H1 (cell line): ENCODE results near the gene JMJD8. TPM values are rescaled to one million over a fixed set of nuclear protein-coding genes. Genes with fewer than 3 reads are reported as not detected.
A peak's percentile ranks its signal among the peaks of the same experiment; 100 is the strongest.

Experiments used
- CTCF ChIA-PET: fragments of 300-600 bp; sonication (Branson Sonifier 250); formaldehyde crosslinking; loops from one replicate; lab custom pipeline; 2021; ENCODE audit not compliant: partially characterized antibody; lab: Charles Lee
- POLR2A ChIA-PET: fragments of 300-600 bp; sonication (Branson Sonifier 250); formaldehyde crosslinking; loops from one replicate; lab custom pipeline; 2021; ENCODE audit warnings: inconsistent platforms; ENCODE audit not compliant: partially characterized antibody; lab: Charles Lee
- DNase-seq, 2 experiments: peaks; one replicate each; pipeline versions ENCODE4 v3.0.0 to v3.0.0-alpha.2; 2010 to 2022; ENCODE audit warnings: low spot score in 2 of 2, low read depth in 1 of 2, mixed read lengths in 1 of 2
- FAIRE-seq: peaks from 2 replicates; lab custom pipeline; 2011; peaks lifted over from hg19 to GRCh38; lab: Jason Lieb, UNC
- H2AFZ ChIP-seq: 2 replicates; pipeline ENCODE4 v1.8.1; 2012; ENCODE audit warnings: low read length, inconsistent platforms
- H2AK5ac ChIP-seq: 2 replicates; pipeline ENCODE4 v1.6.1; 2013; ENCODE audit warnings: low read depth, low read length
- H2BK120ac ChIP-seq: replicated peaks from 2 replicates; pipeline ENCODE3; 2013; ENCODE audit warnings: low read depth, low read length, inconsistent platforms
- H2BK12ac ChIP-seq: 2 replicates; pipeline ENCODE4 v1.6.1; 2013; ENCODE audit warnings: low read depth, low read length
- H2BK15ac ChIP-seq: 2 replicates; pipeline ENCODE4 v1.6.1; 2013; ENCODE audit warnings: low read length
- H2BK20ac ChIP-seq: 2 replicates; pipeline ENCODE4 v1.6.1; 2013; ENCODE audit warnings: low read length
- H2BK5ac ChIP-seq: 2 replicates; pipeline ENCODE4 v1.6.1; 2013; ENCODE audit warnings: low read depth, low read length
- H3K14ac ChIP-seq: 2 replicates; pipeline ENCODE4 v1.6.1; 2013; ENCODE audit warnings: inconsistent platforms; ENCODE audit not compliant: insufficient read length
- H3K18ac ChIP-seq: 2 replicates; pipeline ENCODE4 v1.6.1; 2013; ENCODE audit warnings: low read length; ENCODE audit errors: extremely low read depth
- H3K23ac ChIP-seq: 2 replicates; pipeline ENCODE4 v1.6.1; 2013; ENCODE audit warnings: inconsistent platforms; ENCODE audit not compliant: insufficient read length
- H3K23me2 ChIP-seq: 2 replicates; pipeline ENCODE4 v1.6.1; 2013; ENCODE audit warnings: low read depth, low read length
- H3K27ac ChIP-seq: 2 replicates; pipeline ENCODE4 v1.6.1; 2011; ENCODE audit warnings: low read depth, low read length, inconsistent platforms
- H3K27me3 ChIP-seq, 4 experiments: replicated peaks in 1 of 4; 1 replicate in 1 of 4; 2 replicates in 3 of 4; pipeline versions ENCODE4 v1.6.1 to v1.8.1; 2011 to 2013; ENCODE audit warnings: low read length in 3 of 4, mild to moderate bottlenecking in 3 of 4, inconsistent platforms in 2 of 4, mixed read lengths in 2 of 4, moderate library complexity in 1 of 4; ENCODE audit not compliant: control insufficient read depth in 3 of 4, insufficient read depth in 3 of 4; ENCODE audit errors: extremely low read depth in 1 of 4
- H3K36me3 ChIP-seq, 4 experiments: 2 replicates each; pipeline versions ENCODE4 v1.6.1 to v1.8.1; 2011 to 2013; ENCODE audit warnings: mild to moderate bottlenecking in 4 of 4, low read length in 3 of 4, moderate library complexity in 2 of 4, control low read depth in 1 of 4, inconsistent platforms in 1 of 4; ENCODE audit not compliant: insufficient read depth in 4 of 4, control insufficient read depth in 2 of 4
- H3K4ac ChIP-seq: replicated peaks from 2 replicates; pipeline ENCODE3; 2013; ENCODE audit warnings: low read length, low read depth, mixed read lengths, inconsistent platforms; ENCODE audit not compliant: insufficient read length
- H3K4me1 ChIP-seq, 4 experiments: replicated peaks in 1 of 4; 1 replicate in 1 of 4; 2 replicates in 3 of 4; pipeline versions ENCODE4 v1.6.1 to v1.8.1; 2011 to 2013; ENCODE audit warnings: low read length in 3 of 4, inconsistent platforms in 2 of 4, mixed read lengths in 1 of 4; ENCODE audit not compliant: insufficient read depth in 4 of 4, control insufficient read depth in 3 of 4
- H3K4me2 ChIP-seq, 2 experiments: 2 replicates each; pipeline versions ENCODE4 v1.6.1 to v1.8.1; 2011 to 2013; ENCODE audit warnings: low read depth in 2 of 2, low read length in 2 of 2, control low read depth in 1 of 2, inconsistent platforms in 1 of 2, mild to moderate bottlenecking in 1 of 2; ENCODE audit not compliant: insufficient read depth in 1 of 2
- H3K4me3 ChIP-seq, 4 experiments: fragments of 200-600, 300-600 bp in 1 of 4; sonication (generic), shearing (Covaris generic), sonication (Bioruptor Twin) in 1 of 4; 2 replicates each; pipeline versions ENCODE4 v1.5.1 to v1.8.1; 2011 to 2016; ENCODE audit warnings: low read length in 4 of 4, low read depth in 3 of 4, control low read depth in 2 of 4, inconsistent platforms in 2 of 4, mild to moderate bottlenecking in 2 of 4, mixed read lengths in 1 of 4, moderate library complexity in 1 of 4; ENCODE audit not compliant: insufficient read depth in 2 of 4; ENCODE audit errors: extremely low read depth in 1 of 4
- H3K56ac ChIP-seq: replicated peaks from 2 replicates; pipeline ENCODE3; 2013; ENCODE audit warnings: low read depth, mild to moderate bottlenecking, mixed read lengths, low read length, inconsistent platforms; ENCODE audit not compliant: insufficient read length
- H3K79me1 ChIP-seq: 2 replicates; pipeline ENCODE4 v1.6.1; 2013; ENCODE audit warnings: low read depth, low read length, control low read depth
- H3K79me2 ChIP-seq, 2 experiments: 2 replicates each; pipeline versions ENCODE4 v1.6.1 to v1.8.1; 2012 to 2013; ENCODE audit warnings: low read length in 2 of 2, mild to moderate bottlenecking in 2 of 2, inconsistent platforms in 1 of 2; ENCODE audit not compliant: insufficient read depth in 2 of 2, control insufficient read depth in 1 of 2
- H3K9ac ChIP-seq, 4 experiments: replicated peaks in 1 of 4; 1 replicate in 1 of 4; 2 replicates in 3 of 4; pipeline versions ENCODE4 v1.6.1 to v1.8.1; 2011 to 2013; ENCODE audit warnings: low read depth in 3 of 4, low read length in 3 of 4, control low read depth in 2 of 4, mild to moderate bottlenecking in 2 of 4, moderate library complexity in 2 of 4, inconsistent platforms in 1 of 4; ENCODE audit errors: extremely low read depth in 1 of 4
- H3K9me3 ChIP-seq, 2 experiments: 2 replicates each; pipeline versions ENCODE4 v1.6.1 to v1.8.1; 2012 to 2013; ENCODE audit warnings: mild to moderate bottlenecking in 2 of 2, moderate library complexity in 2 of 2, control low read depth in 1 of 2, inconsistent platforms in 1 of 2, low read depth in 1 of 2, low read length in 1 of 2, mixed read lengths in 1 of 2; ENCODE audit not compliant: insufficient read depth in 2 of 2
- H4K20me1 ChIP-seq, 2 experiments: replicated peaks in 1 of 2; 2 replicates each; pipeline versions ENCODE3 to v1.8.1; 2011 to 2013; ENCODE audit warnings: inconsistent platforms in 2 of 2, low read length in 2 of 2, mild to moderate bottlenecking in 1 of 2; ENCODE audit not compliant: insufficient read depth in 2 of 2, control insufficient read depth in 1 of 2
- H4K5ac ChIP-seq: 2 replicates; pipeline ENCODE4 v1.6.1; 2013; ENCODE audit warnings: low read length, low read depth, mixed read lengths, inconsistent platforms; ENCODE audit not compliant: insufficient read length
- H4K8ac ChIP-seq: 2 replicates; pipeline ENCODE4 v1.8.0; 2013; ENCODE audit warnings: mild to moderate bottlenecking, moderate library complexity, low read length, inconsistent platforms; ENCODE audit not compliant: insufficient read depth; ENCODE audit errors: extremely low read depth
- H4K91ac ChIP-seq: replicated peaks from 2 replicates; pipeline ENCODE3; 2013; ENCODE audit warnings: low read length, mixed read lengths, inconsistent platforms; ENCODE audit not compliant: insufficient read length
- BACH1 ChIP-seq: IDR thresholded peaks from 2 replicates; pipeline ENCODE4 v1.6.1; 2012; ENCODE audit warnings: low read length, improper control_type of control experiment
- BCL11A ChIP-seq, 2 experiments: IDR thresholded peaks; one replicate each; pipeline ENCODE4 v1.6.1; 2011; ENCODE audit warnings: low read depth in 2 of 2, low read length in 2 of 2, mild to moderate bottlenecking in 2 of 2
- FOSL1 ChIP-seq: IDR thresholded peaks from 2 replicates; pipeline ENCODE4 v1.6.1; 2011; ENCODE audit warnings: mild to moderate bottlenecking, low read depth, low read length, moderate library complexity; ENCODE audit not compliant: insufficient read depth
- HDAC2 ChIP-seq, 2 experiments: fragments of 300-600 bp in 1 of 2; sonication (generic) in 1 of 2; IDR thresholded peaks; 2 replicates each; pipeline ENCODE4 v1.6.1; 2011 to 2012; ENCODE audit warnings: low read depth in 2 of 2, low read length in 2 of 2, mild to moderate bottlenecking in 2 of 2, moderate library complexity in 2 of 2, borderline replicate concordance in 1 of 2, inconsistent platforms in 1 of 2
- RBBP5 ChIP-seq: IDR thresholded peaks from 2 replicates; pipeline ENCODE4 v1.7.1; 2012; ENCODE audit warnings: low read depth, mild to moderate bottlenecking, inconsistent platforms, low read length, moderate library complexity, borderline replicate concordance
- RNF2 ChIP-seq: fragments of 200-900, 300-1000 bp; sonication (generic); IDR thresholded peaks from 2 replicates; pipeline ENCODE4 v1.7.1; 2016; ENCODE audit warnings: borderline replicate concordance, low read depth, mild to moderate bottlenecking, antibody characterized with exemption, low read length; ENCODE audit not compliant: poor library complexity, severe bottlenecking; ENCODE audit errors: missing control alignments
- SAP30 ChIP-seq: fragments of 300-600 bp; sonication (generic); IDR thresholded peaks from 2 replicates; pipeline ENCODE4 v1.7.1; 2012; ENCODE audit warnings: low read length, moderate library complexity, mild to moderate bottlenecking, inconsistent platforms; ENCODE audit not compliant: insufficient read depth, insufficient replicate concordance
- YY1 ChIP-seq: IDR thresholded peaks from 2 replicates; pipeline ENCODE4 v1.6.1; 2011; ENCODE audit warnings: low read depth, mild to moderate bottlenecking, low read length
- WGBS, 2 experiments: shearing (Covaris generic) in 1 of 2; methylation state at CpG; one replicate each; pipeline versions ENCODE4 v1.1.6 to v1.1.7; 2013 to 2015; ENCODE audit warnings: low lambda C conversion rate in 2 of 2, mixed read lengths in 2 of 2, inconsistent platforms in 1 of 2, low coverage in 1 of 2, missing lambda C conversion rate in 1 of 2; ENCODE audit not compliant: insufficient replicate concordance in 2 of 2, insufficient coverage in 1 of 2, insufficient read length in 1 of 2; ENCODE audit errors: extremely low coverage in 1 of 2, missing lambda C conversion rate in 1 of 2; 5-methylcytosine and 5-hydroxymethylcytosine counted together
- polyA plus RNA-seq, 7 experiments: library from polyadenylated mRNA; depleted of rRNA in 3 of 7; stranded (reverse) in 5 of 7; unstranded in 2 of 7; fragments of >200 nt in 5 of 7; fragments of 200-250 nt in 2 of 7; gene quantifications; 1 replicate in 5 of 7; 2 replicates in 1 of 7; 4 replicates in 1 of 7; pipeline versions ENCODE4 v1.2.1 to v1.2.3, GENCODE V29; 2011 to 2013; ENCODE audit warnings: missing spikeins in 2 of 7, mixed read lengths in 2 of 7
- total RNA-seq: library from RNA; stranded (reverse); fragmentation: NEBNext Ultra II Directional; extraction: Animal tissue kit (Norgen Biotek cat#: 25700); gene quantifications from 2 replicates; pipeline ENCODE4 v1.2.1, GENCODE V29; 2021

Gene JMJD8
- total and polyA plus RNA-seq, 2 of the 8 experiments (the other 6 are each of a cell fraction or from before 2014, with no cell fraction given), result 46.4 to 87.4 TPM

DNA sequence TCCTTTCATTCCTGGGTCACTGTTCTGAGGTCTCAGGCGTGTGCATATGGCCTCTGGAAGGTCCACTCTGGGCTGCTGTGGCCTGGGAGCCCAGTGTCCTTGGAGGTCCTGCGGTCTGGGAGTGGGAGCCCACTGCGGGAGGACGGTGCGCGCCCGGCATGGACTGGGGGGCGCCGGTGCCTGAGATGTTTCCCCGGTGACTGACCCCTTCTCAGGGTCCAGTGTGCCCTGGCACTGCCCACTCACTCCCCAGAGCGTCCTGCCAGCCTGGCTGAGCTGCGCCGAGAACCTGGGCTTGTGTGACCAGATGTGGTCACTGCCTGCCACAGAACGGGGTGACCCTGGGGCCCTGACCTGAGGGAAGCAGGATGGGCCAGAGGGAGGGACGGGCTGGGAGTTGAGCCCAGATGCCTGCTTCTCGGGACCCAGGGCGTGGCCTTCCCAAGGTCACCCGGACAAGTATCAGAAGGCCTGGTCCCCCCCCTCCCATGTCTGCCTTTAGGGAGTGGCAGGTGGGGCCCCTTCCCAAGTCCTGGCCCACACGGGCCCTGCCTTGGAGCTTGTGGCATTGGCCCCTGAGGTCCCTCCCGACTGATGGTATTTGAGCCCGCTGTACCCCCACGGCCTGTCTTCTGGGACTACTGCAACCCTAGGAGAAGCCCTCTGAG, 9.8 kb downstream of the JMJD8 start:
- no peak for FAIRE-seq
- peaks cover 14 to 44% (median 32%) of the 10 kb centered on the region in 4 experiments for H3K36me3 ChIP-seq
- peaks cover 5 to 27% of the 10 kb centered on the region in 2 experiments for H4K20me1 ChIP-seq
- peak in 1 of 2 experiments; percentile 55 for DNase-seq
- no peak overlapping the region for H2AFZ ChIP-seq
- H3K23me2 ChIP-seq, result peaks cover 7% of the 10 kb centered on the region
- peaks cover 3% of the 10 kb centered on the region for H3K79me1 ChIP-seq
- CTCF ChIA-PET, result interaction anchor here (0.9 to 12.0 kb wide), 7 partner anchors 14 to 111 kb away, joined by 3 to 75 read pairs (median 3); partner anchors contain the start of gene WDR24
- peak overlapping the region; percentile 56; the same call in 1 of the 2 replicates for H2BK5ac ChIP-seq
- H3K14ac ChIP-seq, result no peak overlapping the region
- peak overlapping the region; percentile 60; the same call in 1 of the 2 replicates for H3K18ac ChIP-seq
- no peak overlapping the region for H2BK12ac ChIP-seq
- no peaks in the 10 kb centered on the region for H3K9me3 ChIP-seq
- H3K9ac ChIP-seq, result no peak overlapping the region
- no peak overlapping the region for H4K91ac ChIP-seq
- H3K27me3 ChIP-seq, result peaks cover 0 to 2% (median 0%) of the 10 kb centered on the region in 4 experiments; a peak in 2 of 7 replicates
- H3K27ac ChIP-seq, result no peak overlapping the region
- H3K56ac ChIP-seq, result no peak overlapping the region
- peak overlapping the region in 2 of 4 experiments; percentile 56 to 74; a peak in 3 of 8 replicates for H3K4me3 ChIP-seq
- 88% methylated on average over 21 of the region's 22 CpGs; no CpG with 5 or more reads in 1 of the 2 experiments for WGBS, 2 experiments
- H3K4me1 ChIP-seq, result peaks cover 0 to 28% (median 22%) of the 10 kb centered on the region in 4 experiments; a peak in 6 of 7 replicates
- H4K5ac ChIP-seq, result no peak overlapping the region
- no peak overlapping the region for H2BK15ac ChIP-seq
- H3K4ac ChIP-seq, result no peak overlapping the region
- H3K23ac ChIP-seq, result no peak overlapping the region
- H2BK120ac ChIP-seq, result no peak overlapping the region
- no peak overlapping the region for H2BK20ac ChIP-seq
- POLR2A ChIA-PET, result interaction anchor here (1.2 to 17.4 kb wide), 16 partner anchors 4 to 121 kb away, joined by 3 to 214 read pairs (median 6); partner anchors contain the start of genes CCDC78, JMJD8, METRN and METTL26
- no peak overlapping the region; the same call in 1 of the 2 replicates for H4K8ac ChIP-seq
- H3K79me2 ChIP-seq, result peaks cover 0 to 2% of the 10 kb centered on the region in 2 experiments; a peak in 1 of 4 replicates
- no peak overlapping the region for H2AK5ac ChIP-seq
- H3K4me2 ChIP-seq, result peak overlapping the region; percentile 79 to 99
- TF ChIP-seq RNF2, result no peak
- no peak for TF ChIP-seq FOSL1
- TF ChIP-seq HDAC2 (IDR thresholded peaks at IDR 0.05; ENCODE audit: borderline replicate concordance in 1 of 2, low read depth in 2 of 2, low read length in 2 of 2), result no peak
- no peak for TF ChIP-seq SAP30
- no peak for TF ChIP-seq YY1
- no peak for TF ChIP-seq BACH1
- TF ChIP-seq BCL11A (IDR thresholded peaks at IDR 0.05; ENCODE audit: low read depth in 2 of 2, low read length in 2 of 2), result no peak
- TF ChIP-seq RBBP5, result no peak
